Measurements from ENCODE around the gene IPPK.

Gene IPPK

DNA sequence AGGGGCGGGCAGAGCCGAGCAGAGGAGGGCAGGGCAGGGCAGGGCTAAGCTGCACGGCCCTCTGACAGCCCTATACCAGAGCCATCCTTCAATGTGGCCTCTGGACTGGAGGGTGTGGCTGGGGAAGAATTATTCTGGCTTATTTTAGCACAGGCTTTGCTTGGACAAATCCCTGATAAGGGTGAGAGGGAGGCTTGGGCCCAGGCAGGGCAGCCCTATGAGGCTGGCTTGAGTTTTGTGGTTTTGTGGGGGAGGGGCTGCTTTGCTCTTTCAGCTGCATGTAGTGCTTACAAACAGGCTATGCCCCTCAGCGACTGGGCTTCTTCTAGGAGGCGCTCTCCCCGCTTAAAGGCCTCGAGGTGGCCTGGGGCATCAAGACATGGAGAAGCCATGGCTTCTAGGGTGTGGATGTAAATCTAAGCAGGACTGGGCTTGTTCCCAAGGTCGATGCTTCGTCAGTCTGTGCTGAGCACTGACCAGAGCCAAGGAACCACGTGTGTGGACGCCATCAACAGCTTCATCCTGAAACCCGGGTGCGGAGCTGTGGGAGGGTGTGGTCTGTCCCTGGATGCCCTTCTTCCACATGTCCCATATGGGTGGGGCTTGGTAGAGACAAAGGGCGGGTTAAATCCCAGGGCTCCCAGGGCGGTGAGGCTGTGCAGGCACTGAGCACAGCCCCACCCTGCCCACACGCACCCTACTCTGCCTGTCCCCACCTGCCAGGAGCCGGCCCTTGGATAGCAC, 45.7 kb upstream of the IPPK start:
- DNase-seq (ENCODE audit: low read depth), result no peak
- no peak overlapping the region for H3K4me3 ChIP-seq (ENCODE audit: low read depth, low read length)
- TF ChIP-seq CTCF (IDR thresholded peaks at IDR 0.05; ENCODE audit: insufficient read depth, low read depth, low read length, missing control alignments), result no peak

- no peak overlapping the region for H3K4me3 ChIP-seq (ENCODE audit: low read depth, low read length)
- TF ChIP-seq CTCF (IDR thresholded peaks at IDR 0.05; ENCODE audit: insufficient read depth, low read depth, low read length, missing control alignments), result no peak
- no peak for DNase-seq (ENCODE audit: low read depth)
These were observed 45.0 kb upstream of the IPPK start for GRCh38 chr9:92714787-92715487.

GRCh38 chr9:92714016-92714415, 44.1 kb upstream of the IPPK start:
- TF ChIP-seq CTCF (IDR thresholded peaks at IDR 0.05; ENCODE audit: insufficient read depth, low read depth, low read length, missing control alignments), result no peak
- H3K4me3 ChIP-seq (ENCODE audit: low read depth, low read length), result no peak overlapping the region
- DNase-seq (ENCODE audit: low read depth), result no peak

DNA sequence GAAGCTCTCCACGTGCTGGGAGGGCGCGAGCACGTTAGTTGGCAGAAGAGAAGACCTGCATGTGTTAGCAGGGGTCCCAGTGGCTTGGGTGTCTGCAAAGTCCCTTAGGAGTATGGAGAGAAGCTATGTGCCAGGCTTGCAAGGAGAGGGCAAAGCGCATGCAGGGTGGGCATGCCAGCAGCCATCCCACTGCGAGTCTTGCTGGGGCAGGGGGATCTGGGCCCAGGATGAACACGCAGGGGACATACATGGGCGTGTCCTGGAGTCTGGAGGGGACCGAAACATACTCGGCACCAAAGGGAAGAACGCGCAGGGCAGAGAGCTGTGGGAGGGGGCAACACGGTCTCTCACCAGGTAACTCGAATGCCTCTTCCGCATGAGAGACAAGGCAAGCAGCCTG, 43.6 kb upstream of the IPPK start:
- H3K4me3 ChIP-seq (ENCODE audit: low read depth, low read length), result no peak overlapping the region
- no peak for DNase-seq (ENCODE audit: low read depth)
- TF ChIP-seq CTCF (IDR thresholded peaks at IDR 0.05; ENCODE audit: insufficient read depth, low read depth, low read length, missing control alignments), result no peak

DNA sequence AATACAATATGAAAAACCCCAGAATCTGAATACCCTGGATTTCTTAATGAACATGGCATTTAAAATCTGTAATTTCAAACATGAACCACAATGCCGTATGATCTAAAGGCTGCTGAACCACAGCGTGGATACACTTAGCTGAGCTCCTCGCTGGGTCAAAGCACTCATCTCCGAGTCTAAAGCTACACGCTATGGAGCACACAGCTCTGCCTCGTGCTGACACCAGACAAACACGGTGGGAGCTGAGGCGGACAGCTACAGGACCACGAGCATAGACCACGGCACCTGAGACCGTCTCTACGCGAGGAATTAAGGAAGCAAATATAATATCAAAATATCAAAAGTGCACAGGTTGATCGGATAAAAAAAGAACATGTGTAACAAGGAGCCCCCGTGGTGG, 42.8 kb upstream of the IPPK start:
- no peak for TF ChIP-seq CTCF (IDR thresholded peaks at IDR 0.05; ENCODE audit: insufficient read depth, low read depth, low read length, missing control alignments)
- no peak for DNase-seq (ENCODE audit: low read depth)
- H3K4me3 ChIP-seq (ENCODE audit: low read depth, low read length), result no peak overlapping the region

DNA sequence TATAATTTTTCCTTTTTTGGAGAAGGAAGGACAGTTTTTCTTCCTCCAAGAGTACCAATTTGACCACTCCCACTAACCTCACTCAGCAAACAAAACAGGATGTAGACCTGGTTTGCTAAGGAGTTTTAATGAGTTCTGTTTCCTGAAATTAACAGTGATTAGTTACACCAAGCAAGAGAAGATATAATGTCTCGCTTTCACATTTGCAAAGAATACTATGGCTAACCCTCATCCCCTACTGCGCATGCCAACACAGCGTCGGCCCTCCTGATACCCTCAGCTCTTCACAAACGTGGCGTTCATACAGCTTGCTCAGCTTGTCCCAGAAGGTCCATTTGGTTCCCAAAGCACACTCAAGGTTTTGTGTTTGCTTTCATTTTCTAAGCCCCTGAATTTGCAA, 41.9 kb upstream of the IPPK start:
- no peak overlapping the region for H3K4me3 ChIP-seq (ENCODE audit: low read depth, low read length)
- DNase-seq (ENCODE audit: low read depth), result peak; percentile 51
- no peak for TF ChIP-seq CTCF (IDR thresholded peaks at IDR 0.05; ENCODE audit: insufficient read depth, low read depth, low read length, missing control alignments)

Measured in GM12865 (cell line).